ENCODE measurements around the gene MEPCE. TPM values are rescaled to one million over a fixed set of nuclear protein-coding genes. Genes with fewer than 3 reads are reported as not detected.

MEPCE gene
- total and polyA plus RNA-seq, 9 of the 15 experiments (the other 6 are each of a cell fraction or from before 2014, with no cell fraction given): 10.9 to 76.3 (median 44.1) TPM

- peak; percentile 63 for TF ChIP-seq CBFA2T3 (IDR thresholded peaks at IDR 0.05)
- TF ChIP-seq POLR2AphosphoS5 (IDR thresholded peaks at IDR 0.05; ENCODE audit: control insufficient read depth, insufficient read depth, low read depth, low read length): no peak
- H3K9ac ChIP-seq (ENCODE audit: insufficient read depth in 1 of 2, low read depth in 2 of 2, low read length in 2 of 2): no peak overlapping the region
- H3K27me3 ChIP-seq (ENCODE audit: control insufficient read depth in 2 of 2, insufficient read depth in 2 of 2, low read length in 2 of 2): no peaks in the 10 kb centered on the region
- BruUV-seq (replicated peaks): no TSS peak
- in situ Hi-C loops (cut with MboI) (no loop called here), intact Hi-C loops (cut with micrococcal nuclease) (no loop called here)
- POLR2A ChIA-PET: interaction anchor here (3.5 kb wide), 1 partner anchor 9 kb away, joined by 25 read pairs; the partner anchor contains the start of genes MEPCE and ZCWPW1
- WGBS (ENCODE audit: insufficient coverage, low coverage, missing lambda C conversion rate): 38% methylated on average over 1 of the region's 1 CpG
- H3K9me3 ChIP-seq (replicated peaks; ENCODE audit: control insufficient read depth, insufficient read depth, low read depth, low read length): no peaks in the 10 kb centered on the region
- H3K36me3 ChIP-seq (ENCODE audit: control insufficient read depth, insufficient read depth, low read length): no peaks in the 10 kb centered on the region
- H3K4me3 ChIP-seq: no peak overlapping the region
- peak; percentile 31; the same call in 1 of the 3 replicates for ATAC-seq
- DNase-seq (ENCODE audit: extremely low read depth in 1 of 4, low spot score in 3 of 4): no peak
- no peak overlapping the region for H3K27ac ChIP-seq (ENCODE audit: extremely low read depth, low read depth, low read length)
- no peaks in the 10 kb centered on the region for H3K4me1 ChIP-seq (replicated peaks in 1 of 2; ENCODE audit: control insufficient read depth in 2 of 2, insufficient read depth in 2 of 2, low read length in 2 of 2)
- H3K9me1 ChIP-seq (ENCODE audit: control insufficient read depth, insufficient read depth, low read length): no peaks in the 10 kb centered on the region
- FAIRE-seq: no peak
- CTCF ChIA-PET (ENCODE audit: low intra/inter-chr PET ratio): no interaction called here
- H3K79me2 ChIP-seq (ENCODE audit: control insufficient read depth, insufficient read depth, low read length): no peaks in the 10 kb centered on the region
- no peak overlapping the region for H2AFZ ChIP-seq (ENCODE audit: low read depth, low read length)
- no peaks in the 10 kb centered on the region for H4K20me1 ChIP-seq (replicated peaks; ENCODE audit: control insufficient read depth, insufficient read depth, low read length)
- H3K4me2 ChIP-seq (ENCODE audit: insufficient read depth, low read length): no peak overlapping the region
These were observed 9.9 kb upstream of the MEPCE start for GRCh38 chr7:100419660-100420226.

- POLR2A ChIA-PET: no interaction called here
- no peaks in the 10 kb centered on the region for H3K9me1 ChIP-seq (ENCODE audit: control insufficient read depth, insufficient read depth, low read length)
- no peak for FAIRE-seq
- TF ChIP-seq ZBED1 (IDR thresholded peaks at IDR 0.05) (no peak), ZC3H11A (IDR thresholded peaks at IDR 0.05; ENCODE audit: low read depth, low read length) (no peak), NELFE (IDR thresholded peaks at IDR 0.05; ENCODE audit: insufficient read depth, insufficient read length) (no peak), RBM39 (optimal IDR thresholded peaks at IDR 0.05; ENCODE audit: low read depth, low read length) (no peak), ZNF311 (CRISPR knock-in tag; IDR thresholded peaks at IDR 0.05) (no peak), ATF7 (IDR thresholded peaks at IDR 0.05) (no peak), ZNF764 (CRISPR knock-in tag; IDR thresholded peaks at IDR 0.05; ENCODE audit: low read depth) (no peak), ZFP30 (CRISPR knock-in tag; IDR thresholded peaks at IDR 0.05; ENCODE audit: borderline replicate concordance) (no peak), GMEB1 (CRISPR knock-in tag; IDR thresholded peaks at IDR 0.05) (no peak), DIDO1 (tag; IDR thresholded peaks at IDR 0.05; ENCODE audit: low read depth) (no peak)
These were observed 6.3 kb upstream of the MEPCE start for GRCh38 chr7:100423315-100423714.

More at GRCh38 chr7:100423315-100423714, 6.3 kb upstream of the MEPCE start:
- Histone ChIP-seq H3K4me2 (ENCODE audit: insufficient read depth, low read length) (no peak overlapping the region), H3K4me1 (replicated peaks in 1 of 2; ENCODE audit: control insufficient read depth in 2 of 2, insufficient read depth in 2 of 2, low read length in 2 of 2) (peaks cover 3 to 8% of the 10 kb centered on the region in 2 experiments; a peak in 4 of 5 replicates), H3K9me3 (replicated peaks; ENCODE audit: control insufficient read depth, insufficient read depth, low read depth, low read length) (peaks cover 4% of the 10 kb centered on the region; the same call in 1 of the 2 replicates), H3K36me3 (ENCODE audit: control insufficient read depth, insufficient read depth, low read length) (no peaks in the 10 kb centered on the region), H3K27me3 (ENCODE audit: control insufficient read depth in 2 of 2, insufficient read depth in 2 of 2, low read length in 2 of 2) (no peaks in the 10 kb centered on the region), H3K27ac (ENCODE audit: extremely low read depth, low read depth, low read length) (no peak overlapping the region), H3K79me2 (ENCODE audit: control insufficient read depth, insufficient read depth, low read length) (no peaks in the 10 kb centered on the region), H4K20me1 (replicated peaks; ENCODE audit: control insufficient read depth, insufficient read depth, low read length) (no peaks in the 10 kb centered on the region), H2AFZ (ENCODE audit: low read depth, low read length) (no peak overlapping the region), H3K9ac (ENCODE audit: insufficient read depth in 1 of 2, low read depth in 2 of 2, low read length in 2 of 2) (no peak overlapping the region), H3K4me3 (no peak overlapping the region)
- CTCF ChIA-PET (ENCODE audit: low intra/inter-chr PET ratio): no interaction called here
- DNase-seq (ENCODE audit: extremely low read depth in 1 of 4, low spot score in 3 of 4) (no peak), ATAC-seq (no peak)
- intact Hi-C loops (cut with micrococcal nuclease): no loop called here
- in situ Hi-C loops (cut with MboI): no loop called here
- 62% methylated on average over 6 of the region's 6 CpGs for WGBS (ENCODE audit: insufficient coverage, low coverage, missing lambda C conversion rate)
- BruUV-seq (replicated peaks): no TSS peak
